Adrenal gland (tissue), 12 donors: ENCODE results near the gene GIMD1. TPM values are rescaled to one million over a fixed set of nuclear protein-coding genes. Genes with fewer than 3 reads are reported as not detected.
A peak's percentile ranks its signal among the peaks of the same experiment; 100 is the strongest.

ENCODE experiments used
- DNase-seq, 7 donors: peaks; one replicate each; pipeline ENCODE4 v3.0.0-alpha.2; 2019 to 2020
- H3K27ac ChIP-seq, 5 donors: fragments of 200-600 bp; sonication (generic) in 4 of 5; 1 replicate in 3 of 5; 2 replicates in 2 of 5; pipeline versions ENCODE4 v1.5.1 to v1.8.0; 2016 to 2020; ENCODE audit warnings: mild to moderate bottlenecking in 1 of 5
- H3K27me3 ChIP-seq: fragments of 200-600 bp; 2 replicates; pipeline ENCODE4 v1.8.0; 2021
- H3K36me3 ChIP-seq, 2 donors: fragments of 200-600 bp; replicated peaks in 1 of 2; 1 replicate in 1 of 2; 2 replicates in 1 of 2; pipeline versions ENCODE4 v1.5.1 to v1.8.0; 2018 to 2022
- H3K4me1 ChIP-seq, 2 donors: fragments of 200-600 bp; replicated peaks in 1 of 2; 1 replicate in 1 of 2; 2 replicates in 1 of 2; pipeline versions ENCODE4 v1.5.1 to v1.8.0; 2018 to 2021
- H3K4me3 ChIP-seq, 4 donors: fragments of 200-600 bp; sonication (generic) in 3 of 4; one replicate each; pipeline ENCODE4 v1.5.1; 2016 to 2018
- H3K9me3 ChIP-seq, 3 donors: fragments of 200-600 bp; sonication (generic) in 1 of 3; replicated peaks in 1 of 3; 1 replicate in 2 of 3; 2 replicates in 1 of 3; pipeline versions ENCODE4 v1.5.1 to v1.8.0; 2016 to 2021
- CTCF ChIP-seq, 6 experiments: fragments of 450-650 bp in 4 of 6; fragments of 200-600 bp in 2 of 6; sonication (generic) in 1 of 6; IDR thresholded peaks; 1 replicate in 5 of 6; 2 replicates in 1 of 6; pipeline versions ENCODE4 v1.5.1 to v1.8.0; 2016 to 2021; ENCODE audit warnings: antibody characterized with exemption in 6 of 6, mild to moderate bottlenecking in 2 of 6, moderate library complexity in 1 of 6
- POLR2A ChIP-seq, 2 donors: fragments of 450-650 bp; IDR thresholded peaks; one replicate each; pipeline ENCODE4 v1.6.1; 2017; ENCODE audit warnings: antibody characterized with exemption in 2 of 2, mild to moderate bottlenecking in 2 of 2, moderate library complexity in 1 of 2
- WGBS, 4 donors: extraction: QIAGEN DNeasy Blood & Tissue Kit in 2 of 4; methylation state at CpG; one replicate each; pipeline versions ENCODE4 v1.1.5 to v1.1.7; 2013 to 2017; 5-methylcytosine and 5-hydroxymethylcytosine counted together
- intact Hi-C, 2 donors: fragments of 100-400 bp; cut with DNase I; formaldehyde crosslinking; loops; one replicate each; pipeline versions ENCODE4 v1.14.1 to v1.15.0; 2022 to 2023
- polyA plus RNA-seq, 3 donors: library from polyadenylated mRNA; stranded (reverse); fragments of 200-250 nt in 2 of 3; fragments of 350-450 nt in 1 of 3; fragmentation: Illumina TruSeq in 1 of 3; extraction: RNeasy Lipid Tissue Mini Kit (QIAGEN cat#74804) in 1 of 3; gene quantifications; one replicate each; pipeline ENCODE4 v1.2.3, GENCODE V29; 2013 to 2014
- total RNA-seq, 9 donors: library from RNA; depleted of rRNA in 4 of 9; stranded (reverse); fragments of >200 nt in 4 of 9; fragments of 120-200 nt in 1 of 9; fragmentation: NEBNext Ultra II Directional in 1 of 9; extraction: Animal tissue kit (Norgen Biotek cat#: 25700) in 1 of 9; gene quantifications; one replicate each; pipeline versions ENCODE4 v1.1.0 to v1.2.4, GENCODE V29; 2013 to 2023
- donor health status: healthy with polysubstance abuse.
- donor health status: Bipolar disorder and iron deficiency.
- donor health status: DM: yes; HTN: yes; CAD: no.
- donor health status: DM: no; HTN: no; CAD: no.
- donor health status: DM: no; HTN: no; CAD: no.
- donor health status: DM: yes; HTN: yes; CAD: no.

Gene GIMD1
- total and polyA plus RNA-seq, 12 donors, result not detected

GRCh38 chr4:106369456-106370060 is 980 bp upstream of the GIMD1 start:
- Histone ChIP-seq H3K27me3 (peaks cover 9% of the 10 kb centered on the region), H3K27ac (no peak overlapping the region), H3K4me1 (peaks cover 0 to 5% of the 10 kb centered on the region in 2 donors), H3K36me3 (no peaks in the 10 kb centered on the region), H3K4me3 (no peak overlapping the region), H3K9me3 (peaks cover 0 to 3% (median 0%) of the 10 kb centered on the region in 3 donors)
- peak; percentile 15 to 54 (median 34) for DNase-seq
- intact Hi-C loops, result loop anchor here in 1 of 2 donors (10.0 kb wide), 1 partner anchor 135 kb away; no protein-coding TSS in a partner anchor
- TF ChIP-seq CTCF (IDR thresholded peaks at IDR 0.05), result peak; percentile 31 to 60 (median 52)
- TF ChIP-seq POLR2A (IDR thresholded peaks at IDR 0.05), result no peak
- WGBS, 4 donors, result 20 to 26% (median 21%) methylated on average over 6 of the region's 6 CpGs

- WGBS, 4 donors, result 85 to 95% (median 90%) methylated on average over 5 of the region's 5 CpGs
- peaks cover 0 to 5% of the 10 kb centered on the region in 2 donors for H3K4me1 ChIP-seq
- intact Hi-C loops, result no loop called here
These were observed 1.5 kb downstream of the GIMD1 start for GRCh38 chr4:106367072-106367471.

GRCh38 chr4:106366026-106366425 is 2.6 kb downstream of the GIMD1 start:
- TF ChIP-seq CTCF (IDR thresholded peaks at IDR 0.05), result no peak
- TF ChIP-seq POLR2A (IDR thresholded peaks at IDR 0.05), result no peak
- peaks cover 9% of the 10 kb centered on the region for H3K27me3 ChIP-seq
- H3K4me1 ChIP-seq, result peaks cover 0 to 5% of the 10 kb centered on the region in 2 donors
- H3K36me3 ChIP-seq, result no peaks in the 10 kb centered on the region
- peaks cover 0 to 3% (median 0%) of the 10 kb centered on the region in 3 donors for H3K9me3 ChIP-seq
- DNase-seq, result no peak
- no peak overlapping the region for H3K27ac ChIP-seq
- intact Hi-C loops, result no loop called here
- H3K4me3 ChIP-seq, result no peak overlapping the region

More at GRCh38 chr4:106367072-106367471, 1.5 kb downstream of the GIMD1 start:
- H3K27ac ChIP-seq, result no peak overlapping the region
- DNase-seq, result no peak
- H3K27me3 ChIP-seq, result peaks cover 9% of the 10 kb centered on the region
- no peak overlapping the region for H3K4me3 ChIP-seq
- peaks cover 0 to 3% (median 0%) of the 10 kb centered on the region in 3 donors for H3K9me3 ChIP-seq
- TF ChIP-seq POLR2A (IDR thresholded peaks at IDR 0.05), result no peak
- no peak for TF ChIP-seq CTCF (IDR thresholded peaks at IDR 0.05)
- no peaks in the 10 kb centered on the region for H3K36me3 ChIP-seq

GRCh38 chr4:106365613-106366012 is 3.0 kb downstream of the GIMD1 start:
- Histone ChIP-seq H3K9me3 (peaks cover 0 to 3% (median 0%) of the 10 kb centered on the region in 3 donors), H3K27me3 (peaks cover 9% of the 10 kb centered on the region), H3K27ac (no peak overlapping the region), H3K4me1 (peaks cover 0 to 5% of the 10 kb centered on the region in 2 donors), H3K4me3 (no peak overlapping the region), H3K36me3 (no peaks in the 10 kb centered on the region)
- TF ChIP-seq CTCF (IDR thresholded peaks at IDR 0.05), result no peak
- no peak for TF ChIP-seq POLR2A (IDR thresholded peaks at IDR 0.05)
- intact Hi-C loops, result no loop called here
- peak in 4 of 7 donors; percentile 13 to 19 (median 18) for DNase-seq
- 70 to 79% (median 76%) methylated on average over 1 of the region's 1 CpG for whole genome bisulfite sequencing, 4 donors
